Stimulated activated naive CD4-positive, alpha-beta T cell (primary cell): ENCODE results near the gene C1QB.
"Not testable (repeated sequence)": the region's sequence is repeated elsewhere in the genome, so short reads cannot be mapped to it uniquely, and the experiment has no call there.

ENCODE experiments used
- DNase-seq, 6 experiments: peaks; one replicate each; lab custom pipeline; 2025; lab: John Stamatoyannopoulos, UW

Gene C1QB

GRCh38 chr1:22697980-22698379 lies 44.9 kb downstream of the C1QB start:
- DNase-seq, result no peak

GRCh38 chr1:22699681-22700520 lies 46.9 kb downstream of the C1QB start:
- DNase-seq, result no peak

- no peak for DNase-seq
These were observed 49.5 kb downstream of the C1QB start for GRCh38 chr1:22702296-22703085.

- DNase-seq, result peak in 5 of 6 experiments; percentile 11 to 44 (median 38)
These were observed 51.5 kb downstream of the C1QB start for GRCh38 chr1:22704440-22705067.

- no peak for DNase-seq
These were observed 52.5 kb downstream of the C1QB start for GRCh38 chr1:22705586-22705985.

- DNase-seq, result not testable (repeated sequence)
These were observed 53.1 kb downstream of the C1QB start for GRCh38 chr1:22706100-22706499.

- no peak for DNase-seq
These were observed 55.7 kb downstream of the C1QB start for GRCh38 chr1:22708777-22709176.

- no peak for DNase-seq
These were observed 56.2 kb downstream of the C1QB start for GRCh38 chr1:22709227-22709626.

- DNase-seq, result peak in 3 of 6 experiments; percentile 4 to 16 (median 14)
These were observed 57.1 kb downstream of the C1QB start for GRCh38 chr1:22709891-22710700.

- DNase-seq, result no peak
These were observed 57.6 kb downstream of the C1QB start, which contains the start of gene EPHB2 for GRCh38 chr1:22710701-22711049. EPHB2 (plus strand) TSS chr1:22710839; CDS start chr1:22710983, 144 bp downstream.

GRCh38 chr1:22711071-22711470 lies 58.0 kb downstream of the C1QB start:
- no peak for DNase-seq
